Measurements from ENCODE around the gene KCNJ6. TPM values are rescaled to one million over a fixed set of nuclear protein-coding genes. Genes with fewer than 3 reads are reported as not detected.
A peak's percentile ranks its signal among the peaks of the same experiment; 100 is the strongest.

The KCNJ6 gene
- total and polyA plus RNA-seq, 10 of the 15 experiments (the other 5 are each of a cell fraction or from before 2014, with no cell fraction given), result 0.03 to 0.07 (median 0.04) TPM; not detected in 7

- TF ChIP-seq E4F1 (IDR thresholded peaks at IDR 0.05; ENCODE audit: borderline replicate concordance, partially characterized antibody), result no peak
- no peak for TF ChIP-seq EZH2 (IDR thresholded peaks at IDR 0.05; ENCODE audit: borderline replicate concordance, control insufficient read depth, low read depth, low read length)
- TF ChIP-seq PBX3 (IDR thresholded peaks at IDR 0.05; ENCODE audit: insufficient replicate concordance, low read depth, low read length), result no peak
- TF ChIP-seq HDAC2 (IDR thresholded peaks at IDR 0.05), result no peak
- TF ChIP-seq SMAD5 (IDR thresholded peaks at IDR 0.05; ENCODE audit: low read depth), result peak; percentile 39; the same call in 1 of the 2 replicates
- TF ChIP-seq CEBPZ (IDR thresholded peaks at IDR 0.05; ENCODE audit: low read depth, low read length), result no peak
- TF ChIP-seq MXI1 (IDR thresholded peaks at IDR 0.05; ENCODE audit: low read depth, low read length), result peak; percentile 94
- TF ChIP-seq CTCF (IDR thresholded peaks at IDR 0.05 in 2 of 3, conservative IDR thresholded peaks at IDR 0.05 in 1 of 3; ENCODE audit: control insufficient read depth in 2 of 3, extremely low read depth in 1 of 3, insufficient read depth in 1 of 3, low read depth in 3 of 3, low read length in 3 of 3), result peak; percentile 39 to 48 (median 41); a peak in 4 of 6 replicates
- TF ChIP-seq PRDM15 (CRISPR knock-in tag; IDR thresholded peaks at IDR 0.05), result 0 out of 2 replicates have a peak, but pooled peaks have one; percentile 30
- peak; percentile 94 for TF ChIP-seq MAX (IDR thresholded peaks at IDR 0.05; ENCODE audit: low read depth, low read length)
- TF ChIP-seq USF2 (IDR thresholded peaks at IDR 0.05; ENCODE audit: borderline replicate concordance, low read depth, low read length), result peak; percentile 98
- TF ChIP-seq RB1 (IDR thresholded peaks at IDR 0.05; ENCODE audit: borderline replicate concordance), result peak; percentile 82; the same call in 1 of the 2 replicates
Observed at GRCh38 chr21:37563641-37564340, 352.5 kb downstream of the KCNJ6 start (continued).

Data from GM12878 (cell line).